ENCODE data around the gene C22orf15.

DNA sequence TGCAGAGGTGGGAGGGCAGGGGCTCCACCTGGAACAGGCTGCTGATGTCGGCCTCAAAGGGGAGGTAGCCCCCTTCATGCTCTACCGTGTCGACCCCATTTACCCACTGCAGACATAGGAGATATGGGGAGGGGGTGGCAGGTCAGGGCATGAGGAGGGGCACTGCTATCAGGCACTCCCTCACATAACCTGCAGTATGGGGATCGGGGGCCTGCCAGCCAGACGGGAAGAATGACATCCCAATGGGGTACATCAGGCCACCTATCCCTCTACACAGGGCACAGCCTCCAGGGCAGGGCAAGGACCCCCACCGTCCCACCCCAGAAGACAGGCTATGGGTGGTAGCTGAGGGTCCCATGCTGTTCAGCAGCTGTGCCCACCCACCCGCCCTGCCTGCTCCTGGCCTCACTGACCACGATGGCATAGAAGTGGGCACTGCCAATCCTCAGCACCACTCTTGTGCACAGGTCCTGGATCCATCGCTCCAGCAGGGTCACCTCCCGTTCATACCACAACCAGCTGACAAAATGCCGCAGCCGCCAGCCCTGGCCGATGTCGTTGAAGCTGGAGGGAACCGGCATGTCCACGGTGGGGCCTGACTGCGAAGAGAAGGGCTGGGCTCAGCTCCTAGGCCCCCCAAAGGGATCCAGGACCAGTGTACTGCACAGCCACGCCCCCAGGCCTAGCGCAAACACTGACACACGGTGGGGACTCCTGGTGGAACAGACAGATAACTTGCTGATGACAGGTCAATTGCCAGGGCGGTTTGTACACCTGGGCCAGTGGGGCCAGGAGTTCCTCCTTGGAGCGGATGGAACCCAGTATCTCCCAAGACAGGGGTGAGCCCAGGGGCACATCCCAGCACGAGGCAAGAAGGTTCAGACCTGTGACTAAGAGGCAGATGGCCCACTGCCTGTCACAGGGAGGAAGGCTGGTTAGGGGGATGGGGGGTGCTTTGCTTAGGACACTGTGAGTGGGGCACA is 47.9 kb upstream of the C22orf15 start:
- TF ChIP-seq GABPB1 (CRISPR knock-in tag; IDR thresholded peaks at IDR 0.05) (no peak), NFATC4 (CRISPR knock-in tag; IDR thresholded peaks at IDR 0.05) (no peak)
